Activated T-cell treated with anti-CD3 and anti-CD28 coated beads, Interleukin-2, amount 50 U/mL, for 1 hour (primary cell): ENCODE data around the gene GPR15LG.
"Not testable (repeated sequence)": the region's sequence is repeated elsewhere in the genome, so short reads cannot be mapped to it uniquely, and the experiment has no call there.

Experiments used
- DNase-seq: peaks from one replicate; pipeline ENCODE4 v3.0.0-alpha.2; 2020

The GPR15LG gene

DNA sequence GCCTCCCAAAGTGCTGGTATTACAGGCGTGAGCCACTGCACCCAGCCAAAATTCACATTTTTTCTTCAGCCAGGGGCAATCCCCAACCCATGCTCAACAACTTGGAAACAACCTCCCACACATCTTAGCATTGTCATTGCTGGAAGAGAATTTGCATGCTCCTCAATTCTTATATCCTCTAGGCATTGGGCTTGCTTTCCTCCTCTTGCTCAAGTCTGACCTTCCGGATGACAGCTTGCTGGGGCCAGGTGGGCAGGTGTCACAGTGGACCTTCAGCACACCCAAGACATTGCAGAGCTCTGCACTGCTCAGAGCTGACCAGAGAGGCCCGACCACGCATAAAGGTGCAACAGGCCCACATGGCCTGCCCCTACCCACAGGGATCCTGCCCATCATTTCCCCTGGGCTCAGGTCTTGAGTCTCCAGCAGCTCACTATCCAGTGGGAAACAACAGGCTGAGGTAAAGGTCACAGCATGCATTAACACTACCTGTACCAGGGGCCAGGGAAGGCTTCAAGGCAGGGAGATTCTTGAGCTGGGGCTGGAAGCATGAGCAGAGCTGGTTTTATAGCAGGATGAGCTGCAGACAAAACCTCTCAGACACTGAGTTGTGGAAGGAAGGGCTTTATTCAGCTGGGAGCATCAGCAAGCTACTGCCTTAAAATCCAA, 6.8 kb upstream of the GPR15LG start:
- no peak for DNase-seq

GRCh38 chr10:84167289-84167653, 6.3 kb upstream of the GPR15LG start:
- DNase-seq, result not testable (repeated sequence)

- DNase-seq, result not testable (repeated sequence)
Observed at GRCh38 chr10:84168382-84168781, 5.2 kb upstream of the GPR15LG start.

GRCh38 chr10:84171237-84171636, 2.4 kb upstream of the GPR15LG start:
- not testable (repeated sequence) for DNase-seq

- not testable (repeated sequence) for DNase-seq
Observed at GRCh38 chr10:84171700-84172466, 1.7 kb upstream of the GPR15LG start.

GRCh38 chr10:84172467-84173356, 889 bp upstream of the GPR15LG start:
- DNase-seq, result no peak

- DNase-seq, result no peak
Observed at GRCh38 chr10:84175436-84175835, 1.8 kb downstream of the GPR15LG start.

- DNase-seq, result no peak
Observed at GRCh38 chr10:84176351-84176750, 2.8 kb downstream of the GPR15LG start.

DNA sequence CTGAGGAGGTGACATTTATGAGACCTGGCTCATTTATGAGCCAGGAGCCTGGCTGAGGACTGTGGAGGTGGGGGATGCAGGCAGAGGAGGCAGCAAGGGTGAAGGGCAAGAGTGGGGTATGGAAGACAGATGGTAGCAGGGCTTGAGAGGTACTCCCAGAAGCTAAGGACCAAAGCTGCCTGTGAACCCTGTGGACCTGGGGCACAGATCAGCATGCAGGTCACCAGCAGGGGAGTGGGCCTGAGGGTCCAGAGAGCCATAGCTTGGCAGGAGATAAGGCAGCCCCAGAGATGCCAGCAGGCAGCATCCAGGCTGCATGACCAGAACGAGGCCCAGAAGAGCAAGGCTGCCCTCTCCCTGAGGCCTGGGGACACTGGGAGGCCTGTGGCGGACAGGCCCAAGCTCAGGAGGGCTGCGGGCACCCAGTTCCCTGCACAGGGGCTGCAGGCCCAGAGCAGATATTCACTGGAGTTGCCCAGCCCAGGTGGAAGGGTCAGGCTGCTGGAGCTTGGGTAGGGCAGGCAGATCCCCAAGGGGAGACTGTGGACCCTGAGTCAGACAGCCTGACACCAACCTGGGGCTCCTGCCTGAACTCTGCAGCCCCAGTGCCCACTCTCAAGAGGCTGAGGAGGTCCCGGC, 3.4 kb downstream of the GPR15LG start:
- no peak for DNase-seq

DNA sequence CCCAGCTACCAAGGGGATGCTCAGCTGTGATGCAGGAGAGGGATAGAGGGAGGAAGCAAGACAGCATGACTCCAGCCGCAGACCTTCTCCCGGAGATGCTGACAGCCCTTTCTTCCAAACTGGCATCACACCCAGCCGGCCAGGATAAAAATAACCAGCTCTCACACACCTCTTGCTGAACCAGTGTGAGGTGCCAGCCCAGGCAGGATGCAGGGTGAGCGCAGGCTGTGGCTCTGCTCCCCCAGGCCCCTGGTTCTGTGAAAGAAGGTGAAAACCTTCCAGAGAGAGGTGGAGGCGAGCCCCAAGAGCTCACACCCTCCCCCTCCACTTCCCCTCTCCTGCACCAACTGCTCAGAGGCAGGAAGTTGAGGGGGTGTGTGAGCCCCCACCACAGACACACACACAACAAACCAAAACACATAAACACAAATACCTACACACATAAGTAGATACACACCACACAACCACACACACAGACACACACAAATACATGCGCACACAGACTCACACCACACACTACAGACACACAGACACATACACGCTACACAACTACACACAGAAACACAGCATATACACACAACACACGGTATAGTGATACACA, 4.0 kb downstream of the GPR15LG start:
- peak; percentile 45 for DNase-seq

GRCh38 chr10:84178160-84178609, 4.6 kb downstream of the GPR15LG start:
- DNase-seq, result no peak

DNA sequence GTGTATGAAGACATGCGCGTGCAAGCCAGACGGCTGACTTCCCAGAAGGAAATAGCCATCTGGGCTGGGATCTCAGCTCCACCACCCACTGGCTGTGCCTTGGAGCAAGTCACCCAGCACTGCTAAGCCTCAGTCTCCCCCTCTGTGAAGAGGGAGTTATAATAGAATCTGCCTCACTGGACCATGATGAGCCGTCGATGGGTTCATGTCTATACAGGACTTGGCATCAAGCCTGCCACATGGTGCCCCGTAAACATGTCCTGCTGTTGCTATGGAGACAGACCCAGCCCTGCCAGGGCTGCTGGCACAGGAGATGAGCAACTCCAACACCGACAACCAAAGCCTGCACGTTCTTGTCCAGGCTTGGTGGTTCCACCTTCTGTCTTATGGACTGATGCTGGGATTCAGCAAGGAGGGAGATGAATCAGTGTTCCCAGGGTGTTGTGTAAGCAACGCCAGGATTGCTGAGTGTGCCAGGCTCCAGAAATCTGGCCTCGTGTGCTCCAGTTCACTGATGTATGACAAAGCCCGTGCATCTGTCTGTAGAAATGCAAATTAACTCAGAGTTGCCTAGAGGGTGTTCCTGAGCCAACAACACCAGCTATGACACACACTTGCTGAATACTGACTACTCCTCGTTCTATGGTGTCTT, 5.6 kb downstream of the GPR15LG start:
- DNase-seq, result peak; percentile 26

DNA sequence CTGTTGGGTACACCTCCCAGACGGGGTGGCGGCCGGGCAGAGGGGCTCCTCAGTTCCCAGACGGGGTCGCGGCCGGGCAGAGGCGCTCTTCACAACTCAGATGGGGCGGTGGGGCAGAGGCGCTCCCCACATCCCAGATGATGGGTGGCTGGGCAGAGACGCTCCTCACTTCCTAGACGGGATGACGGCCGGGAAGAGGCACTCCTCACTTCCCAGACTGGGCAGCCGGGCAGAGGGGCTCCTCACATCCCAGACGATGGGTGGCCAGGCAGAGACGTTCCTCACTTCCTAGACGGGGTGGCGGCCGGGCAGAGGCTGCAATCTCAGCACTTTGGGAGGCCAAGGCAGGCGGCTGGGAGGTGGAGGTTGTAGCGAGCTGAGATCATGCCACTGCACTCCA, 6.8 kb downstream of the GPR15LG start:
- DNase-seq, result not testable (repeated sequence)

- no peak for DNase-seq
Observed at GRCh38 chr10:84181631-84182030, 8.0 kb downstream of the GPR15LG start.

GRCh38 chr10:84184517-84184916, 10.9 kb downstream of the GPR15LG start:
- no peak for DNase-seq

- DNase-seq, result no peak
Observed at GRCh38 chr10:84185526-84186175, 12.1 kb downstream of the GPR15LG start.

- DNase-seq, result no peak
Observed at GRCh38 chr10:84188815-84189214, 15.2 kb downstream of the GPR15LG start.

GRCh38 chr10:84190621-84191020, 17.0 kb downstream of the GPR15LG start:
- DNase-seq, result no peak

DNA sequence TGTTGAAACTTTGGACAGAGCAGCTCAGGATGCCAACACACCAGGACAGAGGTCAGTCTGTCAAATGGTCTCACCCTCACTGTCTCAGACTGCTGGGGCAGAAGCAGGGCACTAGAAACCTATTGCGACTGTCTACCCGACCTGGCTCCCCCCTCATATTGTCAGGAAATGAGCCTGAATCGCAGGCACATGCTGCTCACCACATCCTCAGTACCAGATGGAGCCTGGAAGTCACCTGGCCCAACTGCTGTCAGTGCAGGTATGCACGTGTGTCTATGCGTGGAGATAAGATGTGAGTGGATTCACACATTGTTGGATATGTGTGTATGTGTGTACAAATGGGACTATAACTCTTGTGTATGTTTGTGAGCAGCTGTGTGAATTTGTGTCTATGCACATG, 17.5 kb downstream of the GPR15LG start:
- DNase-seq, result peak; percentile 22

DNA sequence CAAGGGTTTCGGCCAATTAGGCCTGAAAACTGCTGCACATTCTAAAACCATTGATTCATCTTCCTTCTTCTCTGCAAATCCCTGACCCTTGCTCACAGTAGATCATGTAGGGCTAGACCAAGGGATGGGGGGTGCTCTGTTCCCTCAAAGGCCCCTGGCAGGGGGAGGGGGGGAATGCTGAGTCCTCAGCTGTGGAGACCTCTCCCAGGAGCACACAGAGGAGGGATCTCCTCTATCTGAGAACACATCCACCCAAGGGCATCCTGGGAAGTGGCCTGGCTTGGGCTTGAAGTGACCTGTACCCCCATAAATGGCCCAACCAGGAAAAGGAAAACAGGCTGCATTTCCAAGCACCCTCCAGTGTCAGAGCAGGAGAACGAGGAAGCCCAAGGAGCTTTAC, 19.7 kb downstream of the GPR15LG start:
- DNase-seq, result no peak

DNA sequence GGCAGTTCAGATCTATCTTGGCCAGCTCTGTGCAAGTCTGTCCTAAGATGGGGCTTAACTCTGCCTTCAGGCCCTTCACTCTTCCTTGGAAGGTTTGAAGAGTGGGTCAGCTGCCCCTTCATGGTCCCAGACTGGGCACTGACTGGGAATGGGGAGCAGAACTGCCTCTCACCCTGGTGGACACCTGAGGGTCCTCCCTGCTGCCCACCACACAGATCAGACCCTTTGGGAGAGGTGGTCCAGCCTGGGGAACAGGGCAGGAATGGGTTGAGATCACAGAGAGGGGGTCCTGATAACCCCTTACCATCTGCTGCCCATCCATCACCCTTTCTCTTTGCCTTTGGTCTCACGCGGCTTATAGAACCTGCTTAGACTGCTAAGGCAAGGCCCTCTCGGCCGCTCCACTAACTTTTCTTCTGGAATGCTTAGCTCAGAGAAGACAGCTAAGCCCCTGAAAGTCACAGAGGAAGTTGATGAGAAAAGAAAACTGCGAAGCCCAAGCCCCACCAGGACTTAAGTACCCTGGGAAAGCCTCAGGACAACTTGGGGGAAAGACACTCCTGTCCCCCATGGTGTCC, 20.3 kb downstream of the GPR15LG start:
- DNase-seq, result no peak
